ENCODE measurements around the gene MYH11.
A peak's percentile ranks its signal among the peaks of the same experiment; 100 is the strongest.
"Not testable (repeated sequence)": the region's sequence is repeated elsewhere in the genome, so short reads cannot be mapped to it uniquely, and the experiment has no call there.

The MYH11 gene

GRCh38 chr16:15714393-15715172, 142.2 kb downstream of the MYH11 start:
- DNase-seq (ENCODE audit: low read depth), result no peak

GRCh38 chr16:15708997-15709396, 147.8 kb downstream of the MYH11 start:
- no peak for DNase-seq (ENCODE audit: low read depth)

GRCh38 chr16:15708096-15708495, 148.7 kb downstream of the MYH11 start:
- no peak for DNase-seq (ENCODE audit: low read depth)

GRCh38 chr16:15707332-15707731, 149.5 kb downstream of the MYH11 start:
- no peak for DNase-seq (ENCODE audit: low read depth)

GRCh38 chr16:15705064-15705565, 151.7 kb downstream of the MYH11 start:
- no peak for DNase-seq (ENCODE audit: low read depth)

GRCh38 chr16:15704545-15704987, 152.3 kb downstream of the MYH11 start:
- DNase-seq (ENCODE audit: low read depth), result peak; percentile 47

GRCh38 chr16:15703029-15703736, 153.6 kb downstream of the MYH11 start:
- DNase-seq (ENCODE audit: low read depth), result no peak

- DNase-seq (ENCODE audit: low read depth), result peak; percentile 20
Measured at GRCh38 chr16:15701975-15702970, 154.6 kb downstream of the MYH11 start.

GRCh38 chr16:15701367-15701766, 155.5 kb downstream of the MYH11 start:
- no peak for DNase-seq (ENCODE audit: low read depth)

GRCh38 chr16:15699819-15700218, 157.0 kb downstream of the MYH11 start:
- DNase-seq (ENCODE audit: low read depth), result no peak

- DNase-seq (ENCODE audit: low read depth), result no peak
Measured at GRCh38 chr16:15694499-15694898, 162.3 kb downstream of the MYH11 start.

GRCh38 chr16:15692508-15692907, 164.3 kb downstream of the MYH11 start:
- DNase-seq (ENCODE audit: low read depth), result not testable (repeated sequence)

GRCh38 chr16:15691046-15691445, 165.8 kb downstream of the MYH11 start:
- no peak for DNase-seq (ENCODE audit: low read depth)

- DNase-seq (ENCODE audit: low read depth), result no peak
Measured at GRCh38 chr16:15690296-15690695, 166.5 kb downstream of the MYH11 start.

- no peak for DNase-seq (ENCODE audit: low read depth)
Measured at GRCh38 chr16:15689290-15689689, 167.5 kb downstream of the MYH11 start.

- no peak for DNase-seq (ENCODE audit: low read depth)
Measured at GRCh38 chr16:15686287-15686686, 170.5 kb downstream of the MYH11 start.

GRCh38 chr16:15682105-15682570, 174.7 kb downstream of the MYH11 start:
- peak; percentile 43 for DNase-seq (ENCODE audit: low read depth)

- DNase-seq (ENCODE audit: low read depth), result no peak
Measured at GRCh38 chr16:15677447-15677846, 179.4 kb downstream of the MYH11 start.

GRCh38 chr16:15676506-15676905, 180.3 kb downstream of the MYH11 start:
- no peak for DNase-seq (ENCODE audit: low read depth)

GRCh38 chr16:15674571-15674970, 182.3 kb downstream of the MYH11 start:
- no peak for DNase-seq (ENCODE audit: low read depth)

GRCh38 chr16:15672514-15673167, 184.2 kb downstream of the MYH11 start:
- DNase-seq (ENCODE audit: low read depth), result peak; percentile 98

All from GM04504 (cell line).